CD4-positive, alpha-beta memory T cell (primary cell): ENCODE data around the gene LCORL. TPM values are rescaled to one million over a fixed set of nuclear protein-coding genes. Genes with fewer than 3 reads are reported as not detected.

Experiments used
- CTCF ChIA-PET: fragments of 350-600 bp; sonication (Branson Sonifier 250); formaldehyde crosslinking; loops from one replicate; lab custom pipeline; 2021; ENCODE audit warnings: inconsistent platforms; ENCODE audit not compliant: partially characterized antibody; lab: Charles Lee
- POLR2A ChIA-PET: fragments of 350-600 bp; sonication (Branson Sonifier 250); formaldehyde crosslinking; loops from one replicate; lab custom pipeline; 2021; ENCODE audit not compliant: partially characterized antibody; lab: Charles Lee
- DNase-seq, 5 donors: peaks; one replicate each; pipeline versions ENCODE4 v3.0.0 to v3.0.0-alpha.2; 2020 to 2022; ENCODE audit warnings: mixed read lengths in 1 of 5
- H3K27ac ChIP-seq: one replicate; pipeline ENCODE4 v1.7.0; 2013; ENCODE audit warnings: low read depth, low read length
- H3K27me3 ChIP-seq: 2 replicates; pipeline ENCODE4 v1.7.0; 2013; ENCODE audit warnings: mild to moderate bottlenecking, low read length, moderate library complexity; ENCODE audit not compliant: insufficient read depth
- H3K36me3 ChIP-seq: 2 replicates; pipeline ENCODE4 v1.7.0; 2013; ENCODE audit warnings: mild to moderate bottlenecking, low read length, moderate library complexity; ENCODE audit not compliant: insufficient read depth
- H3K4me1 ChIP-seq: 2 replicates; pipeline ENCODE4 v1.7.0; 2013; ENCODE audit warnings: mild to moderate bottlenecking, low read length, moderate library complexity; ENCODE audit not compliant: insufficient read depth
- H3K4me3 ChIP-seq, 2 donors: one replicate each; pipeline ENCODE4 v1.7.0; 2013; ENCODE audit warnings: low read length in 2 of 2, mild to moderate bottlenecking in 1 of 2
- H3K9me3 ChIP-seq, 2 donors: one replicate each; pipeline ENCODE4 v1.7.0; 2013; ENCODE audit warnings: low read length in 2 of 2, control low read depth in 1 of 2; ENCODE audit not compliant: control insufficient read depth in 1 of 2
- H3K27ac Mint-ChIP-seq, 7 donors: one replicate each; pipeline ENCODE4 v1.8.0; 2020 to 2021; ENCODE audit warnings: mixed read lengths in 7 of 7, mild to moderate bottlenecking in 6 of 7, inconsistent platforms in 3 of 7, moderate library complexity in 3 of 7
- H3K27me3 Mint-ChIP-seq, 2 donors: one replicate each; pipeline ENCODE4 v1.8.0; 2020 to 2021; ENCODE audit warnings: mixed read lengths in 2 of 2
- H3K36me3 Mint-ChIP-seq, 2 donors: one replicate each; pipeline ENCODE4 v1.8.0; 2020 to 2021; ENCODE audit warnings: mixed read lengths in 2 of 2, inconsistent platforms in 1 of 2, mild to moderate bottlenecking in 1 of 2
- H3K4me1 Mint-ChIP-seq, 4 donors: one replicate each; pipeline ENCODE4 v1.8.0; 2020 to 2021; ENCODE audit warnings: mixed read lengths in 4 of 4, mild to moderate bottlenecking in 1 of 4
- H3K4me3 Mint-ChIP-seq, 8 donors: one replicate each; pipeline ENCODE4 v1.8.0; 2020 to 2021; ENCODE audit warnings: mixed read lengths in 8 of 8, mild to moderate bottlenecking in 7 of 8, moderate library complexity in 6 of 8, inconsistent platforms in 3 of 8
- H3K9me3 Mint-ChIP-seq, 8 donors: one replicate each; pipeline ENCODE4 v1.8.0; 2020 to 2021; ENCODE audit warnings: mixed read lengths in 8 of 8, mild to moderate bottlenecking in 5 of 8, inconsistent platforms in 3 of 8, moderate library complexity in 1 of 8
- intact Hi-C: fragments of 100-400 bp; cut with micrococcal nuclease; formaldehyde crosslinking; loops from one replicate; pipeline ENCODE4 v1.15.1; 2023
- polyA plus RNA-seq, 2 donors: library from polyadenylated mRNA; unstranded; fragments of 300-500 nt; fragmentation: Illumina TruSeq; gene quantifications; one replicate each; pipeline ENCODE4 v1.2.3, GENCODE V29; 2021
- total RNA-seq, 2 experiments: library from RNA; stranded (reverse); gene quantifications; one replicate each; pipeline ENCODE4 v1.2.3, GENCODE V29; 2021

Gene LCORL
- total and polyA plus RNA-seq, 4 experiments from 2014 or later = 5.9 to 14.5 (median 9.1) TPM

GRCh38 chr4:18052158-18052557 is 30.6 kb upstream of the LCORL start:
- Mint-ChIP-seq H3K27ac (no peak overlapping the region), H3K4me1 (peaks cover 3 to 13% (median 9%) of the 10 kb centered on the region in 4 donors), H3K4me3 (peak overlapping the region in 1 of 8 donors; percentile 11), H3K9me3 (peaks cover 0 to 2% (median 0%) of the 10 kb centered on the region in 8 donors), H3K27me3 (peaks cover 26 to 27% of the 10 kb centered on the region in 2 donors), H3K36me3 (no peaks in the 10 kb centered on the region)
- H3K36me3 ChIP-seq = no peaks in the 10 kb centered on the region
- H3K4me1 ChIP-seq = peaks cover 16% of the 10 kb centered on the region
- POLR2A ChIA-PET = no interaction called here
- H3K4me3 ChIP-seq = no peak overlapping the region
- H3K27ac ChIP-seq = no peak overlapping the region
- CTCF ChIA-PET = interaction anchor here (1.4 kb wide), 1 partner anchor 18 kb away, joined by 3 read pairs; no protein-coding TSS in a partner anchor
- peaks cover 5% of the 10 kb centered on the region for H3K27me3 ChIP-seq
- intact Hi-C loops = no loop called here
- no peak for DNase-seq
- no peaks in the 10 kb centered on the region for H3K9me3 ChIP-seq

- intact Hi-C loops = no loop called here
These were observed 29.7 kb upstream of the LCORL start for GRCh38 chr4:18051281-18051680.

GRCh38 chr4:18050448-18050847 is 28.9 kb upstream of the LCORL start:
- intact Hi-C loops = no loop called here
- H3K27ac ChIP-seq = no peak overlapping the region
- H3K36me3 ChIP-seq = no peaks in the 10 kb centered on the region
- Mint-ChIP-seq H3K9me3 (peaks cover 0 to 2% (median 0%) of the 10 kb centered on the region in 8 donors), H3K36me3 (no peaks in the 10 kb centered on the region), H3K27me3 (peaks cover 18 to 22% of the 10 kb centered on the region in 2 donors), H3K4me1 (peaks cover 0 to 2% (median under 1%) of the 10 kb centered on the region in 4 donors), H3K4me3 (no peak overlapping the region), H3K27ac (no peak overlapping the region)
- H3K4me3 ChIP-seq = no peak overlapping the region
- no peaks in the 10 kb centered on the region for H3K9me3 ChIP-seq
- H3K4me1 ChIP-seq = no peaks in the 10 kb centered on the region
- peaks cover 3% of the 10 kb centered on the region for H3K27me3 ChIP-seq
- no peak for DNase-seq
- ChIA-PET POLR2A (no interaction called here), CTCF (no interaction called here)

More at GRCh38 chr4:18051281-18051680, 29.7 kb upstream of the LCORL start:
- Histone ChIP-seq H3K4me3 (no peak overlapping the region), H3K36me3 (no peaks in the 10 kb centered on the region), H3K27me3 (peaks cover 5% of the 10 kb centered on the region), H3K9me3 (no peaks in the 10 kb centered on the region), H3K27ac (no peak overlapping the region), H3K4me1 (peaks cover 7% of the 10 kb centered on the region)
- peaks cover 3 to 10% (median 8%) of the 10 kb centered on the region in 4 donors for H3K4me1 Mint-ChIP-seq
- H3K36me3 Mint-ChIP-seq = no peaks in the 10 kb centered on the region
- no peak overlapping the region for H3K4me3 Mint-ChIP-seq
- DNase-seq = no peak
- ChIA-PET CTCF (interaction anchor here (1.4 kb wide), 1 partner anchor 19 kb away, joined by 3 read pairs; no protein-coding TSS in a partner anchor), POLR2A (no interaction called here)
- peaks cover 26 to 27% of the 10 kb centered on the region in 2 donors for H3K27me3 Mint-ChIP-seq
- H3K9me3 Mint-ChIP-seq = peaks cover 0 to 2% (median 0%) of the 10 kb centered on the region in 8 donors
- H3K27ac Mint-ChIP-seq = no peak overlapping the region

GRCh38 chr4:18049446-18049845 is 27.9 kb upstream of the LCORL start:
- H3K4me1 Mint-ChIP-seq = no peaks in the 10 kb centered on the region
- POLR2A ChIA-PET = no interaction called here
- H3K4me3 Mint-ChIP-seq = no peak overlapping the region
- H3K9me3 ChIP-seq = no peaks in the 10 kb centered on the region
- DNase-seq = no peak
- CTCF ChIA-PET = no interaction called here
- no peak overlapping the region for H3K4me3 ChIP-seq
- H3K27me3 ChIP-seq = no peaks in the 10 kb centered on the region
- peaks cover 15 to 19% of the 10 kb centered on the region in 2 donors for H3K27me3 Mint-ChIP-seq
- intact Hi-C loops = no loop called here
- no peak overlapping the region for H3K27ac Mint-ChIP-seq
- no peak overlapping the region for H3K27ac ChIP-seq
- no peaks in the 10 kb centered on the region for H3K36me3 ChIP-seq
- H3K4me1 ChIP-seq = no peaks in the 10 kb centered on the region
- no peaks in the 10 kb centered on the region for H3K9me3 Mint-ChIP-seq
- H3K36me3 Mint-ChIP-seq = no peaks in the 10 kb centered on the region

GRCh38 chr4:18042754-18043153 is 21.2 kb upstream of the LCORL start:
- Histone ChIP-seq H3K4me1 (no peaks in the 10 kb centered on the region), H3K9me3 (no peaks in the 10 kb centered on the region), H3K27ac (no peak overlapping the region), H3K27me3 (no peaks in the 10 kb centered on the region), H3K36me3 (no peaks in the 10 kb centered on the region), H3K4me3 (no peak overlapping the region)
- no peaks in the 10 kb centered on the region for H3K9me3 Mint-ChIP-seq
- intact Hi-C loops = no loop called here
- peaks cover 10 to 13% of the 10 kb centered on the region in 2 donors for H3K27me3 Mint-ChIP-seq
- ChIA-PET POLR2A (no interaction called here), CTCF (no interaction called here)
- H3K36me3 Mint-ChIP-seq = no peaks in the 10 kb centered on the region
- no peak overlapping the region for H3K4me3 Mint-ChIP-seq
- no peak for DNase-seq
- no peaks in the 10 kb centered on the region for H3K4me1 Mint-ChIP-seq
- H3K27ac Mint-ChIP-seq = no peak overlapping the region

GRCh38 chr4:18042012-18042411 is 20.5 kb upstream of the LCORL start:
- Histone ChIP-seq H3K4me1 (no peaks in the 10 kb centered on the region), H3K9me3 (no peaks in the 10 kb centered on the region), H3K4me3 (no peak overlapping the region), H3K27me3 (no peaks in the 10 kb centered on the region), H3K36me3 (no peaks in the 10 kb centered on the region), H3K27ac (no peak overlapping the region)
- Mint-ChIP-seq H3K36me3 (no peaks in the 10 kb centered on the region), H3K27ac (no peak overlapping the region), H3K4me1 (no peaks in the 10 kb centered on the region), H3K9me3 (no peaks in the 10 kb centered on the region), H3K27me3 (peaks cover 12 to 17% of the 10 kb centered on the region in 2 donors), H3K4me3 (no peak overlapping the region)
- intact Hi-C loops = no loop called here
- ChIA-PET CTCF (no interaction called here), POLR2A (no interaction called here)
- DNase-seq = no peak

GRCh38 chr4:18041114-18041513 is 19.6 kb upstream of the LCORL start:
- intact Hi-C loops = no loop called here
- POLR2A ChIA-PET = no interaction called here
- H3K9me3 Mint-ChIP-seq = no peaks in the 10 kb centered on the region

More at GRCh38 chr4:18041114-18041513, 19.6 kb upstream of the LCORL start:
- Histone ChIP-seq H3K27me3 (no peaks in the 10 kb centered on the region), H3K4me1 (no peaks in the 10 kb centered on the region), H3K4me3 (no peak overlapping the region), H3K36me3 (no peaks in the 10 kb centered on the region), H3K27ac (no peak overlapping the region), H3K9me3 (no peaks in the 10 kb centered on the region)
- Mint-ChIP-seq H3K27me3 (peaks cover 13 to 20% of the 10 kb centered on the region in 2 donors), H3K27ac (no peak overlapping the region), H3K36me3 (no peaks in the 10 kb centered on the region), H3K4me3 (no peak overlapping the region), H3K4me1 (no peaks in the 10 kb centered on the region)
- CTCF ChIA-PET = interaction anchor here (1.0 kb wide), 1 partner anchor 13 kb away, joined by 3 read pairs; no protein-coding TSS in a partner anchor
- no peak for DNase-seq
